K562 (cell line): ENCODE data around the gene KCNK2. TPM values are rescaled to one million over a fixed set of nuclear protein-coding genes. Genes with fewer than 3 reads are reported as not detected.

ENCODE experiments used
- ATAC-seq: fragments of 200-7000 bp; cut with Tn5 transposase; 3 replicates; pipeline ENCODE4 v1.9.1; 2020; ENCODE audit warnings: moderate library complexity
- BruUV-seq: library from RNA; stranded (reverse); fragments of 400-500 nt; replicated peaks from 2 replicates; lab custom pipeline; 2021; lab: Mats Ljungman, UMichigan
- CTCF ChIA-PET: fragments of 300-600 bp; formaldehyde crosslinking; extraction: SDS; loops from one replicate; lab custom pipeline; 2021; ENCODE audit warnings: low intra/inter-chr PET ratio; lab: Yijun Ruan, JAX
- POLR2A ChIA-PET: fragments of 300-600, 350-650 bp; sonication (Branson Sonifier 250); formaldehyde crosslinking; extraction: SDS; loops from one replicate; lab custom pipeline; 2021; ENCODE audit warnings: antibody characterized with exemption, inconsistent platforms; lab: Yijun Ruan, JAX
- DNase-seq, 4 experiments: peaks; one replicate each; pipeline versions ENCODE4 v3.0.0 to v3.0.0-alpha.2; 2011 to 2018; ENCODE audit warnings: low spot score in 3 of 4, mixed read lengths in 3 of 4; ENCODE audit errors: extremely low read depth in 1 of 4
- FAIRE-seq: peaks from 2 replicates; lab custom pipeline; 2011; peaks lifted over from hg19 to GRCh38; lab: Jason Lieb, UNC
- H2AFZ ChIP-seq: 2 replicates; pipeline ENCODE4 v1.6.0; 2011; ENCODE audit warnings: low read depth, low read length, control low read depth, inconsistent platforms
- H3K27ac ChIP-seq: fragments of 200-600 bp; 3 replicates; pipeline ENCODE4 v1.8.0; 2011; ENCODE audit warnings: low read depth, mild to moderate bottlenecking, control low read depth, inconsistent platforms, low read length, moderate library complexity, mixed read lengths; ENCODE audit errors: extremely low read depth
- H3K27me3 ChIP-seq, 2 experiments: fragments of 300-600 bp in 1 of 2; 2 replicates in 1 of 2; 3 replicates in 1 of 2; pipeline versions ENCODE4 v1.6.0 to v1.8.0; 2011; ENCODE audit warnings: inconsistent platforms in 2 of 2, low read length in 2 of 2, mild to moderate bottlenecking in 1 of 2, mixed read lengths in 1 of 2, moderate library complexity in 1 of 2; ENCODE audit not compliant: control insufficient read depth in 2 of 2, insufficient read depth in 2 of 2
- H3K36me3 ChIP-seq: fragments of 300-600 bp; 3 replicates; pipeline ENCODE4 v1.8.0; 2011; ENCODE audit warnings: mild to moderate bottlenecking, low read length, inconsistent platforms; ENCODE audit not compliant: control insufficient read depth, insufficient read depth
- H3K4me1 ChIP-seq, 2 experiments: fragments of 200-600 bp in 1 of 2; replicated peaks in 1 of 2; 2 replicates in 1 of 2; 3 replicates in 1 of 2; pipeline versions ENCODE4 v1.5.1 to v1.8.0; 2011; ENCODE audit warnings: inconsistent platforms in 2 of 2, low read length in 2 of 2, mild to moderate bottlenecking in 1 of 2, mixed read lengths in 1 of 2, moderate library complexity in 1 of 2; ENCODE audit not compliant: control insufficient read depth in 2 of 2, insufficient read depth in 2 of 2
- H3K4me2 ChIP-seq: 2 replicates; pipeline ENCODE4 v1.6.1; 2011; ENCODE audit warnings: low read length, control low read depth, inconsistent platforms, mixed read lengths; ENCODE audit not compliant: insufficient read depth
- H3K4me3 ChIP-seq: fragments of 200-600 bp; sonication (generic), shearing (Covaris generic); 2 replicates; pipeline ENCODE4 v1.5.1; 2016; ENCODE audit warnings: control low read depth, inconsistent platforms
- H3K79me2 ChIP-seq: fragments of 200-600 bp; 3 replicates; pipeline ENCODE4 v1.8.0; 2011; ENCODE audit warnings: low read length, inconsistent platforms; ENCODE audit not compliant: control insufficient read depth, insufficient read depth
- H3K9ac ChIP-seq, 2 experiments: 2 replicates each; pipeline versions ENCODE4 v1.6.0 to v1.6.1; 2011; ENCODE audit warnings: low read depth in 2 of 2, low read length in 2 of 2, control low read depth in 1 of 2, inconsistent platforms in 1 of 2, mild to moderate bottlenecking in 1 of 2, mixed read lengths in 1 of 2; ENCODE audit not compliant: insufficient read depth in 1 of 2
- H3K9me1 ChIP-seq: one replicate; pipeline ENCODE4 v1.6.0; 2011; ENCODE audit warnings: inconsistent platforms, mild to moderate bottlenecking, low read length, moderate library complexity; ENCODE audit not compliant: control insufficient read depth, insufficient read depth
- H3K9me3 ChIP-seq: replicated peaks from 2 replicates; pipeline ENCODE4 v1.5.1; 2011; ENCODE audit warnings: low read depth, low read length, inconsistent platforms; ENCODE audit not compliant: control insufficient read depth, insufficient read depth
- H4K20me1 ChIP-seq: replicated peaks from 2 replicates; pipeline ENCODE4 v1.6.1; 2011; ENCODE audit warnings: low read length, inconsistent platforms, mixed read lengths; ENCODE audit not compliant: control insufficient read depth, insufficient read depth
- CHD4 ChIP-seq: fragments of 200-600 bp; sonication (generic); IDR thresholded peaks from 3 replicates; pipeline ENCODE4 v1.6.1; 2012; ENCODE audit warnings: low read depth, mild to moderate bottlenecking, mixed read lengths, low read length, inconsistent platforms; ENCODE audit not compliant: insufficient read depth, insufficient replicate concordance, poor library complexity, severe bottlenecking
- ESRRA ChIP-seq: fragments of 450-650 bp; IDR thresholded peaks from 2 replicates; pipeline ENCODE4 v1.6.1; 2014; ENCODE audit warnings: low read depth, mild to moderate bottlenecking, moderate library complexity, borderline replicate concordance
- EZH2 ChIP-seq: IDR thresholded peaks from 2 replicates; pipeline ENCODE4 v1.6.1; 2012; ENCODE audit warnings: low read depth, mild to moderate bottlenecking, inconsistent platforms, low read length, borderline replicate concordance
- KLF16 ChIP-seq: IDR thresholded peaks from 2 replicates; pipeline ENCODE4 v1.6.1; 2016; ENCODE audit warnings: antibody characterized with exemption
- MTA2 ChIP-seq: fragments of 450-650 bp; IDR thresholded peaks from 2 replicates; pipeline ENCODE4 v1.6.1; 2016; ENCODE audit warnings: low read depth
- MYNN ChIP-seq, 2 experiments: sonication (generic); formaldehyde crosslinking in 1 of 2; IDR thresholded peaks; 2 replicates each; pipeline versions ENCODE4 v1.5.0 to v1.6.1; 2016 to 2020; ENCODE audit warnings: antibody characterized with exemption in 1 of 2, missing genetic modification reagents in 1 of 2
- NCOR1 ChIP-seq: fragments of 450-650 bp; IDR thresholded peaks from 2 replicates; pipeline ENCODE4 v1.6.1; 2016; ENCODE audit warnings: mild to moderate bottlenecking, moderate library complexity
- PCBP1 ChIP-seq: fragments of 200-400 bp; formaldehyde crosslinking; IDR thresholded peaks from 2 replicates; pipeline ENCODE4 v1.6.1; 2018; ENCODE audit warnings: mild to moderate bottlenecking, low read depth, low read length; ENCODE audit not compliant: poor library complexity, severe bottlenecking
- RCOR1 ChIP-seq, 2 experiments: IDR thresholded peaks; 2 replicates each; pipeline ENCODE4 v1.6.1; 2012; ENCODE audit warnings: low read depth in 2 of 2, low read length in 2 of 2, borderline replicate concordance in 1 of 2, improper control_type of control experiment in 1 of 2
- TEAD4 ChIP-seq, 2 experiments: sonication (generic) in 1 of 2; formaldehyde crosslinking in 1 of 2; IDR thresholded peaks; 2 replicates each; pipeline versions ENCODE4 v1.6.1 to v1.8.0; 2012 to 2022; ENCODE audit warnings: borderline replicate concordance in 1 of 2, inconsistent platforms in 1 of 2, low read length in 1 of 2, mild to moderate bottlenecking in 1 of 2, missing genetic modification reagents in 1 of 2
- ZNF175 ChIP-seq: fragments of 200-800 bp; sonication (Bioruptor generic); IDR thresholded peaks from 2 replicates; pipeline ENCODE4 v1.6.1; 2016; ENCODE audit warnings: low read depth, mild to moderate bottlenecking, missing genetic modification characterization, missing compliant biosample characterization
- ZNF282 ChIP-seq: sonication (generic); formaldehyde crosslinking; IDR thresholded peaks from 2 replicates; pipeline ENCODE4 v1.8.1; 2023; ENCODE audit warnings: missing genetic modification reagents
- ZNF311 ChIP-seq: fragments of 250-450 bp; sonication (Bioruptor Pico); IDR thresholded peaks from 2 replicates; pipeline ENCODE4 v1.4.0; 2020; ENCODE audit warnings: mild to moderate bottlenecking, moderate library complexity
- ZNF324 ChIP-seq: fragments of 250-450 bp; sonication (Bioruptor Pico); IDR thresholded peaks from 2 replicates; pipeline ENCODE4 v1.4.0; 2020; ENCODE audit warnings: mild to moderate bottlenecking
- WGBS: fragments of 100-300 bp; shearing (Covaris generic); methylation state at CpG from one replicate; pipeline ENCODE4 v1.1.6; 2016; ENCODE audit warnings: low coverage, mixed read lengths; ENCODE audit not compliant: insufficient coverage; ENCODE audit errors: missing lambda C conversion rate; 5-methylcytosine and 5-hydroxymethylcytosine counted together
- in situ Hi-C: fragments of 300-500 bp; cut with MboI; formaldehyde crosslinking; loops from 4 replicates; pipeline ENCODE4 v1.15.0; 2018; ENCODE audit warnings: inconsistent platforms, mixed read lengths
- intact Hi-C: fragments of 100-400 bp; cut with micrococcal nuclease; formaldehyde crosslinking; loops from 2 replicates; pipeline ENCODE4 v1.14.2; 2022
- polyA plus RNA-seq, 8 experiments: library from polyadenylated mRNA; depleted of rRNA in 4 of 8; stranded (reverse) in 5 of 8; unstranded in 3 of 8; fragments of >200 nt; fragmentation: Nextera tagmentation in 2 of 8; fragmentation: Illumina TruSeq in 1 of 8; extraction: Ambion mirVana in 2 of 8; extraction: Trizol in 1 of 8; gene quantifications; 2 replicates each; pipeline versions ENCODE4 v1.2.1 to v1.2.3, GENCODE V29; 2011 to 2014; ENCODE audit warnings: inconsistent platforms in 1 of 8, missing spikeins in 1 of 8
- total RNA-seq, 7 experiments: library from RNA; depleted of rRNA in 6 of 7; stranded (reverse); fragments of >200 nt in 6 of 7; fragmentation: Illumina TruSeq in 2 of 7; extraction: Trizol in 2 of 7; gene quantifications; 2 replicates each; pipeline versions ENCODE4 v1.2.1 to v1.2.3, GENCODE V29; 2011 to 2021; ENCODE audit warnings: low replicate concordance in 1 of 7
- TF ChIP-seq, protein P1 (sequence below): fragments of 450-650 bp; formaldehyde crosslinking; IDR thresholded peaks from 2 replicates; pipeline ENCODE4 v1.4.0; 2020; ENCODE audit warnings: mild to moderate bottlenecking

The KCNK2 gene
- total and polyA plus RNA-seq, 9 of the 15 experiments (the other 6 are each of a cell fraction or from before 2014, with no cell fraction given): 0.04 to 0.13 (median 0.05) TPM; not detected in 3

GRCh38 chr1:215133532-215133931 lies 51.0 kb downstream of the KCNK2 start:
- TF ChIP-seq NCOR1: no peak
- no peak for FAIRE-seq
- Histone ChIP-seq H3K79me2 (no peaks in the 10 kb centered on the region), H3K4me2 (no peak overlapping the region), H3K9ac (no peak overlapping the region), H3K4me1 (no peaks in the 10 kb centered on the region), H3K4me3 (no peak overlapping the region), H3K27ac (no peak overlapping the region), H3K36me3 (no peaks in the 10 kb centered on the region), H3K9me3 (no peaks in the 10 kb centered on the region), H3K9me1 (no peaks in the 10 kb centered on the region), H2AFZ (no peak overlapping the region), H3K27me3 (no peaks in the 10 kb centered on the region), H4K20me1 (no peaks in the 10 kb centered on the region)
- ATAC-seq: no peak
- in situ Hi-C loops (no loop called here), intact Hi-C loops (no loop called here)
- DNase-seq: no peak
- CTCF ChIA-PET: no interaction called here
- POLR2A ChIA-PET: no interaction called here
- no TSS peak for BruUV-seq
- WGBS: 5% methylated on average over 1 of the region's 1 CpG

DNA sequence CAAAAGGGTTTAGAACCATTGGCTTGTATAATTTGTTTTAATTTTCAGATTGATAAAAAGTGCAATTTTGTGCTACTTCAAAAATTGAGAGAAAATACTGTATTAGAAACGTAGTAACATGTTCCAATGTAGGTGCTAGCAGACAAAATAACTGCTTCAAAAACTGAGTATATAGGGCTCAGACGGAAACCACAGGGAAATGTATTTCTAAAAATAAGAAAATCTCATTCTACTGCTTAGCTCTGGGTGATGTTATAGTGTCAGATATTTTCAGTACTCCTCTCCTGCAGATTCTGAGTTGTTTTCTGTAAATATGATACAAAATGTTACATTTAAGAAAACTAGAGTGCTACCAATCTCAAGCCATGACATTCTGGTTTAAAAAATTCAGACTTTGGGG lies 55.4 kb downstream of the KCNK2 start:
- intact Hi-C loops (no loop called here), in situ Hi-C loops (no loop called here)
- ChIA-PET CTCF (no interaction called here), POLR2A (no interaction called here)
- Histone ChIP-seq H3K27ac (no peak overlapping the region), H3K4me1 (no peaks in the 10 kb centered on the region), H3K9me1 (no peaks in the 10 kb centered on the region), H4K20me1 (no peaks in the 10 kb centered on the region), H3K27me3 (no peaks in the 10 kb centered on the region), H3K79me2 (no peaks in the 10 kb centered on the region), H3K4me2 (no peak overlapping the region), H3K9me3 (0 out of 2 replicates have a peak, but pooled peaks cover 2% of the 10 kb centered on the region), H3K4me3 (no peak overlapping the region), H3K9ac (no peak overlapping the region), H3K36me3 (no peaks in the 10 kb centered on the region), H2AFZ (no peak overlapping the region)
- no TSS peak for BruUV-seq
- no peak for ATAC-seq
- no peak for FAIRE-seq
- DNase-seq: no peak
- WGBS: 0% methylated on average over 2 of the region's 2 CpGs
- TF ChIP-seq ZNF324 (CRISPR knock-in tag) (no peak), MYNN (IDR thresholded peaks at IDR 0.05) (no peak), MYNN (CRISPR knock-in tag; IDR thresholded peaks at IDR 0.05) (no peak), ZNF282 (no peak), RCOR1 (IDR thresholded peaks at IDR 0.05; ENCODE audit: borderline replicate concordance in 1 of 2, low read depth in 2 of 2, low read length in 2 of 2) (no peak), KLF16 (no peak), ZNF175 (no peak), CHD4 (no peak), TEAD4 (IDR thresholded peaks at IDR 0.05; ENCODE audit: low read length) (no peak), TEAD4 (CRISPR knock-in tag; IDR thresholded peaks at IDR 0.05; ENCODE audit: borderline replicate concordance) (no peak), ZNF311 (CRISPR knock-in tag) (no peak), EZH2 (no peak), MTA2 (no peak), PCBP1 (no peak), ESRRA (no peak)
- TF ChIP-seq, protein P1, sequence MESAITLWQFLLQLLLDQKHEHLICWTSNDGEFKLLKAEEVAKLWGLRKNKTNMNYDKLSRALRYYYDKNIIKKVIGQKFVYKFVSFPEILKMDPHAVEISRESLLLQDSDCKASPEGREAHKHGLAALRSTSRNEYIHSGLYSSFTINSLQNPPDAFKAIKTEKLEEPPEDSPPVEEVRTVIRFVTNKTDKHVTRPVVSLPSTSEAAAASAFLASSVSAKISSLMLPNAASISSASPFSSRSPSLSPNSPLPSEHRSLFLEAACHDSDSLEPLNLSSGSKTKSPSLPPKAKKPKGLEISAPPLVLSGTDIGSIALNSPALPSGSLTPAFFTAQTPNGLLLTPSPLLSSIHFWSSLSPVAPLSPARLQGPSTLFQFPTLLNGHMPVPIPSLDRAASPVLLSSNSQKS (CRISPR knock-in tag): no peak
